ENCODE results near the gene TGFBRAP1.

Gene TGFBRAP1

DNA sequence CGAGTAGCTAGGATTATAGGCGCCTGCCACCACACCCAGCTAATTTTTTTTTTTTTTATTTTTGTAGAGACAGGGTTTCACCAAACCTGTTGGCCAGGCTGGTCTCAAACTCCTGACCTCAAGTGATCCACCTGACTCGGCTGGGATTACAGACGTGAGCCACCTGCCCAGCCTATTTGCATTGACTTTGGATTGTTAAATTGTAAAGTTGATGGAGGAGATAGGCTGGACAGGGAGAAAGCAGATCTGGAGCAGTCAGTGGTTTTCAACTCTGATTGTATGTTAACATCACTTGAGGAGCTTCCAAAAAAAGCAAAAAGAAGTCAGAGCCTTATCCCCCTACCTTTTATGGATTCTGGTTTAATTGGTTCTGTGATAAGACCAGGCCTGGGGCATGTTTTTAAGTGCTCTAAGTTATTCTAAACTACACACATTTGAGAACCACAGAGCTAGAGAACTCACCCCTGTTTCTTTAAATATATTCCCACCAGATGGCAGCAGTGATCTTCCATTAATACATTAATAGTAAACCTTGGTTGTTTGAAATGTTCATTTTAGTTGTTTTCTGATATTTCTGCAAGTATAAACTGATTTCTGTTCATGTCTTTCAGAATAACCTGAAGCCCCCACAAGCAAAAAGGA lies 15.3 kb upstream of the TGFBRAP1 start:
- peaks cover 89% of the 10 kb centered on the region for H3K36me3 ChIP-seq (ENCODE audit: control insufficient read depth, insufficient read depth, low read length)
- H3K4me3 ChIP-seq (ENCODE audit: extremely low read depth, insufficient read depth, low read length, poor library complexity, severe bottlenecking): no peak overlapping the region
- WGBS, 2 experiments (ENCODE audit: insufficient coverage in 2 of 2): 82 to 95% methylated on average over 2 to 3 of the region's 4 CpGs
- no peak overlapping the region for H3K27ac ChIP-seq (ENCODE audit: low read depth, low read length, severe bottlenecking)
- no peaks in the 10 kb centered on the region for H3K4me1 ChIP-seq (ENCODE audit: control insufficient read depth, insufficient read depth, low read length, poor library complexity, severe bottlenecking)
- no peaks in the 10 kb centered on the region for H3K9me3 ChIP-seq (ENCODE audit: control insufficient read depth, low read length)

DNA sequence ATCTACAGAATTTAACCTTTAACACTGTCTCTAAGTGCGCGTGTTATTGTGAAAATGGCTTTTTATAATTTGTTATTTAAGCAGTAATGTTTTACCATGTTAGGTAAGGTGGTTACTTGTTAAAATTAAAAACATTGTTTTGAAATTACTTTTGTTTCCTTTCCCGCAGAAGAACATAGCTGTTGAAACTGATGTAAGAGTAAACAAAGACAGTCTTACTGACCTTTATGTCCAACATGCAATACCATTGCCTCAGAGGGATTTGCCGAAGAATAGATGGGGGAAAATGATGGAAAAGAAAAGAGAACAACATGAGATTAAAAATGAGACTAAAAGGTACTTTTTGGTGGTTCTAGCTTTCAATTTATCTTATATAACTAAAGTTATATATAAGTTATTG lies 9.9 kb upstream of the TGFBRAP1 start:
- H3K36me3 ChIP-seq (ENCODE audit: control insufficient read depth, insufficient read depth, low read length): peaks cover 47% of the 10 kb centered on the region
- WGBS, 2 experiments (ENCODE audit: insufficient coverage in 2 of 2): 100% methylated on average over 1 of the region's 4 CpGs; no CpG with 5 or more reads in 1 of the 2 experiments
- peaks cover 15% of the 10 kb centered on the region for H3K4me1 ChIP-seq (ENCODE audit: control insufficient read depth, insufficient read depth, low read length, poor library complexity, severe bottlenecking)
- H3K27ac ChIP-seq (ENCODE audit: low read depth, low read length, severe bottlenecking): no peak overlapping the region
- H3K4me3 ChIP-seq (ENCODE audit: extremely low read depth, insufficient read depth, low read length, poor library complexity, severe bottlenecking): no peak overlapping the region
- H3K9me3 ChIP-seq (ENCODE audit: control insufficient read depth, low read length): no peaks in the 10 kb centered on the region

DNA sequence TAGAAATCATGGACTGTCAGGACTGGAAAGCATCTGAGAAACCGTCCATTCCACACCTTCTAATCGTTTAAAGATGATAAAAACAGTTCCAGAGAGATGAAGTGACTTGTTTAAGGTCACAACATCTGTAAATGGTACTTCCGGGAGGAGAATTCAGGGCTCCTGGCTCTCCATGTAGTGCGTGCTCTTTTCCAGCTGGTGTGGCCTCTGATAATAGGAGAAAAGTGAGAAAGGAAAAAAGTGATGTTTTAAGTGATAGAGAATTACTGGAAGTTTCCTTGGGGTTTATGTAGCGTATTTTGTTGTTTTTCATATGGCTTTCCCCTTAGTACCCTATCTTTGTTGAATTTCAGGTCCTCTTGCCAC lies 8.5 kb upstream of the TGFBRAP1 start:
- Histone ChIP-seq H3K4me1 (ENCODE audit: control insufficient read depth, insufficient read depth, low read length, poor library complexity, severe bottlenecking) (peaks cover 15% of the 10 kb centered on the region), H3K4me3 (ENCODE audit: extremely low read depth, insufficient read depth, low read length, poor library complexity, severe bottlenecking) (peak overlapping the region; percentile 97), H3K27ac (ENCODE audit: low read depth, low read length, severe bottlenecking) (no peak overlapping the region), H3K36me3 (ENCODE audit: control insufficient read depth, insufficient read depth, low read length) (peaks cover 44% of the 10 kb centered on the region), H3K9me3 (ENCODE audit: control insufficient read depth, low read length) (no peaks in the 10 kb centered on the region)
- 0 to 20% methylated on average over 2 to 3 of the region's 5 CpGs for WGBS, 2 experiments (ENCODE audit: insufficient coverage in 2 of 2)

DNA sequence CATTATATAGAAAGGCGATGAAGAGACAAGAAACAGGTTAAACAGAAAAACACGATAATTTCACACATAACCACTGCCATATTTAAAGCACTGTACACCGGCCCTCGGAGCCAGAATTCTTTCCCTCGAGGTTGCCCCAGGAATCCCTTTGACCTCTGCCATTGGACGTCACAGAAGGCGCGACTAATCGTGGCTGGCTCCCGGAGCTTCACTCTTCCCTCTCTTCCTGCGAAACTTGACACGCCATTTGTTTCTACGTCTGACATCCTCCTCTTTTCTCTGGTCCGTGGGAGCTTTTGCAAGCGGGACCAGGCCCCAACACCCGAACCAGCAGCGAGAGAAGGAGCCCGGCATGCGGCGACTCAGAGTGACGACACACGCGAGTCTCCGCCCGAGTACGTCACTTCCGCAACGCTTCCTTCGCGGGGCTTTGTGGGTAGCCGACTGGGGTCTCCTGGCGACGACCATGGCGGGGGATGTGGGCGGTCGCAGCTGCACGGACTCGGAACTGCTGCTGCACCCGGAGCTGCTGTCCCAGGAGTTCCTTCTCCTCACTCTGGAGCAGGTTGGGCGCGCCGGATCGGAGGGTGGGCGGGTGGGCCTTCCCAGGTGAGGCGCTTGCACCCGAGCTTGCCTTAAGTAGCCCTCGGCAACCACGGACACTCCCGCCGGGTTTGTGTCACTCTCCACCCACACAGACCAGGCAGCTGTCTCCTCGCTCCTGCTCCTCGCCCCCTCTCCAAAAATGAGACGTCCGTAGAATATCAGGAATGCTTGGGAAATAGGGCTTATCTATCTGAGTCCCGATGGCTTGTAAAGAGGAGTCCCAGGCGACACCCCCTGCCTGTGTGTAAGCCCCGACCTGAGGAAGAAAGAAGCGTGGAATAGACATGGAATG lies 7.8 kb upstream of the TGFBRAP1 start, which contains the start of gene C2orf49:
TSS of gene C2orf49 (plus strand) at position 419 of the 898 bp plus-strand sequence. CDS start at position 467, 48 bp downstream.
- Histone ChIP-seq H3K4me1 (ENCODE audit: control insufficient read depth, insufficient read depth, low read length, poor library complexity, severe bottlenecking) (peaks cover 15% of the 10 kb centered on the region), H3K9me3 (ENCODE audit: control insufficient read depth, low read length) (no peaks in the 10 kb centered on the region), H3K36me3 (ENCODE audit: control insufficient read depth, insufficient read depth, low read length) (peaks cover 39% of the 10 kb centered on the region), H3K4me3 (ENCODE audit: extremely low read depth, insufficient read depth, low read length, poor library complexity, severe bottlenecking) (peak within 1 kb of the TSS; percentile 97), H3K27ac (ENCODE audit: low read depth, low read length, severe bottlenecking) (peak within 1 kb of the TSS; percentile 100)
- WGBS, 2 experiments (ENCODE audit: insufficient coverage in 2 of 2): 1 to 2% methylated on average over 18 to 42 of the region's 58 CpGs

GRCh38 chr2:105336786-105337121 lies 7.2 kb upstream of the TGFBRAP1 start:
- Histone ChIP-seq H3K36me3 (ENCODE audit: control insufficient read depth, insufficient read depth, low read length) (peaks cover 36% of the 10 kb centered on the region), H3K9me3 (ENCODE audit: control insufficient read depth, low read length) (no peaks in the 10 kb centered on the region), H3K4me1 (ENCODE audit: control insufficient read depth, insufficient read depth, low read length, poor library complexity, severe bottlenecking) (peaks cover 15% of the 10 kb centered on the region), H3K4me3 (ENCODE audit: extremely low read depth, insufficient read depth, low read length, poor library complexity, severe bottlenecking) (peak overlapping the region; percentile 97), H3K27ac (ENCODE audit: low read depth, low read length, severe bottlenecking) (peak overlapping the region; percentile 100)
- WGBS, 2 experiments (ENCODE audit: insufficient coverage in 2 of 2): 0% methylated on average over 4 of the region's 7 CpGs; no CpG with 5 or more reads in 1 of the 2 experiments

GRCh38 chr2:105335469-105335868 lies 5.9 kb upstream of the TGFBRAP1 start:
- Histone ChIP-seq H3K36me3 (ENCODE audit: control insufficient read depth, insufficient read depth, low read length) (peaks cover 23% of the 10 kb centered on the region), H3K9me3 (ENCODE audit: control insufficient read depth, low read length) (no peaks in the 10 kb centered on the region), H3K4me3 (ENCODE audit: extremely low read depth, insufficient read depth, low read length, poor library complexity, severe bottlenecking) (no peak overlapping the region), H3K4me1 (ENCODE audit: control insufficient read depth, insufficient read depth, low read length, poor library complexity, severe bottlenecking) (peaks cover 19% of the 10 kb centered on the region), H3K27ac (ENCODE audit: low read depth, low read length, severe bottlenecking) (no peak overlapping the region)
- WGBS, 2 experiments (ENCODE audit: insufficient coverage in 2 of 2): 100% methylated on average over 1 of the region's 2 CpGs; no CpG with 5 or more reads in 1 of the 2 experiments

DNA sequence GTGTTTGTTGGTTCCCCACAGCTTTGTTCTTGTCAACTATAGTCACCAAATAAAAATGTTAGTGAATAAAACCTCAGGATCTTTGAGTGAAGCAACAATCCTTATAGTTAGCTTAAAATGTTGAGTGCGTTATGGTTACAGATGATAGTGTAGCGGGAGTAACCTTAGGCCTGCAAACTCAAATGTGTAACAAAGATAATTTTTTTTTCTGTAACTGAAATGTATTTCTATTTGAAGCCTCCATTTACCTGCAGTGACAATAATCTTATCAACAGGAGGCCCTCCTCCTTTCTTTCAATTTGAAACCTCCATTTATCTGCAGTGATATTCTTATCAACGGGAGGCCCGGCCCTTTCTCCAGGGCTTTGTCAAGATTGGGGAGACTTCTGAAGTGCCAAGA lies 4.7 kb upstream of the TGFBRAP1 start:
- peaks cover 12% of the 10 kb centered on the region for H3K36me3 ChIP-seq (ENCODE audit: control insufficient read depth, insufficient read depth, low read length)
- no peaks in the 10 kb centered on the region for H3K9me3 ChIP-seq (ENCODE audit: control insufficient read depth, low read length)
- WGBS, 2 experiments (ENCODE audit: insufficient coverage in 2 of 2): 85 to 100% methylated on average over 1 to 3 of the region's 4 CpGs
- no peak overlapping the region for H3K4me3 ChIP-seq (ENCODE audit: extremely low read depth, insufficient read depth, low read length, poor library complexity, severe bottlenecking)
- H3K4me1 ChIP-seq (ENCODE audit: control insufficient read depth, insufficient read depth, low read length, poor library complexity, severe bottlenecking): peaks cover 20% of the 10 kb centered on the region
- H3K27ac ChIP-seq (ENCODE audit: low read depth, low read length, severe bottlenecking): no peak overlapping the region

- H3K27ac ChIP-seq (ENCODE audit: low read depth, low read length, severe bottlenecking): no peak overlapping the region
- H3K4me3 ChIP-seq (ENCODE audit: extremely low read depth, insufficient read depth, low read length, poor library complexity, severe bottlenecking): no peak overlapping the region
- 100% methylated on average over 1 of the region's 4 CpGs for WGBS, 2 experiments (ENCODE audit: insufficient coverage in 2 of 2)
Observed at GRCh38 chr2:105330681-105331375, 1.3 kb upstream of the TGFBRAP1 start.

DNA sequence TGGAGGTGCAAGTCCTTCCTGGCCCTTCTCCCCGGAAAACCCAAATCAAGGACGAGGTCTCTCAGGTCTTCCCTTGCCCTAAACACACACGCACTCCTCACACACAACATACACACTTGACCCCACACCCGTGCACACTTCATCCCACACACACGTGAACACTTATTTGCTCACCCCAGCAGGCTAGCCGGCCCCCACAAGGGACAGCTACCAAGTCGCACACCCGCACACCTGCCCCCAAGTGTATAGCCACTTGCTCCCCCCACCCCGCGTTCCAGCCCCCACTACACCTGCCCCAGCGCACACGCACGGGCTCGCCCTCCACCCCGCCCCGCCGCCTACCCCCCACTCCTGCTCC lies 359 bp downstream of the TGFBRAP1 start:
- H3K4me3 ChIP-seq (ENCODE audit: extremely low read depth, insufficient read depth, low read length, poor library complexity, severe bottlenecking): peak overlapping the region; percentile 55
- WGBS, 2 experiments (ENCODE audit: insufficient coverage in 2 of 2): 0 to 9% methylated on average over 6 to 7 of the region's 17 CpGs
- peaks cover 6% of the 10 kb centered on the region for H3K36me3 ChIP-seq (ENCODE audit: control insufficient read depth, insufficient read depth, low read length)
- H3K9me3 ChIP-seq (ENCODE audit: control insufficient read depth, low read length): no peaks in the 10 kb centered on the region
- H3K4me1 ChIP-seq (ENCODE audit: control insufficient read depth, insufficient read depth, low read length, poor library complexity, severe bottlenecking): peaks cover 32% of the 10 kb centered on the region
- no peak overlapping the region for H3K27ac ChIP-seq (ENCODE audit: low read depth, low read length, severe bottlenecking)

More at GRCh38 chr2:105330681-105331375, 1.3 kb upstream of the TGFBRAP1 start:
- Histone ChIP-seq H3K36me3 (ENCODE audit: control insufficient read depth, insufficient read depth, low read length) (peaks cover 12% of the 10 kb centered on the region), H3K9me3 (ENCODE audit: control insufficient read depth, low read length) (no peaks in the 10 kb centered on the region), H3K4me1 (ENCODE audit: control insufficient read depth, insufficient read depth, low read length, poor library complexity, severe bottlenecking) (peaks cover 17% of the 10 kb centered on the region)

DNA sequence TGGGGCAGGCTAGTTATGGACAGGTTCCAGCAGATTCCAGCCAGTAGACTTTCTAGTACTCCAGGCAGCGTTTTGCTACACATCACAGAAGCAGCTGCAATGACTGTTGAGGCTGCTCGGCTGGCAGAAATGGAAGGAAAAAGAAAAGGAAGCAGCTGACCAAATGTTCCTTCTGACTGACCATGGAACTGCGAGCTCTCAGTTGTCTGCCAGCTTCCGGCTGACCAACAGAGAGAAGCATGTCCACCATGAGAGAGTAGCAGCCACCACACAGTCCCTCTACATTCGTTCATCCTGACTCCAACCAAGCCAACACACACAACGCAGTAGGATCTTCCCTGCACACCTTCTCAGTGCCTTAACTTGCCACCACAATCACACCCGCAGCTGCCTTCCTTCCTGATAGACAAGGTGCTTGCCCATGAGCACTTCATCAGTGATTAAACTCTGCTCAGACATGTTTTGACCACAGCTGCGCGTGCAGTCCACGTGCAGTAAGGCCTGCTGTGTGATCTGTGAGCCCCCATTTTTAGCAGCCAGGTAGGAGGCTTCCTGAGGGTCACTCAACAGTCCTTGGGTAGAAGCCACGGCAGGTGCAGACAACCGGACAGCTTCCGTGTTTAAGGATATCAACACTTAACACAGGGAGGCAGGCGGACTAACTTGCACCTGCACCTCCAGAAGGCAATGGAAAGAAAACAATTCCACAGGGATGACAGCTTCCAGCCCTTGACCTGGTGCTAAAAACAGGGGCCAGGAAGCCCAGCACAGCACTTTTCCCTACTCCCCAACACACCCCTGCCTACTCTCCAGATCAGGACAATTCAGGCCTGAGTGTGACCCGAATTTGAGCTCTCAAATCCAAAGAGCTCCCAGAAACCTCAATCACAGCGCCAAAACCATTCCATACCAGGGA lies 996 bp downstream of the TGFBRAP1 start:
- no peaks in the 10 kb centered on the region for H3K9me3 ChIP-seq (ENCODE audit: control insufficient read depth, low read length)
- no peaks in the 10 kb centered on the region for H3K36me3 ChIP-seq (ENCODE audit: control insufficient read depth, insufficient read depth, low read length)
- peak overlapping the region; percentile 55 for H3K4me3 ChIP-seq (ENCODE audit: extremely low read depth, insufficient read depth, low read length, poor library complexity, severe bottlenecking)
- no peak overlapping the region for H3K27ac ChIP-seq (ENCODE audit: low read depth, low read length, severe bottlenecking)
- peaks cover 36% of the 10 kb centered on the region for H3K4me1 ChIP-seq (ENCODE audit: control insufficient read depth, insufficient read depth, low read length, poor library complexity, severe bottlenecking)
- 80 to 82% methylated on average over 12 to 15 of the region's 16 CpGs for WGBS, 2 experiments (ENCODE audit: insufficient coverage in 2 of 2)

All from mesodermal cell (in vitro differentiated cells).